GM19099 (cell line): ENCODE measurements around the gene STK36.

ENCODE experiments used
- POLR2A ChIP-seq: IDR thresholded peaks from 3 replicates; pipeline ENCODE4 v1.6.1; 2011; ENCODE audit warnings: low read depth; ENCODE audit not compliant: insufficient read length; ENCODE audit errors: extremely low read depth

The STK36 gene

DNA sequence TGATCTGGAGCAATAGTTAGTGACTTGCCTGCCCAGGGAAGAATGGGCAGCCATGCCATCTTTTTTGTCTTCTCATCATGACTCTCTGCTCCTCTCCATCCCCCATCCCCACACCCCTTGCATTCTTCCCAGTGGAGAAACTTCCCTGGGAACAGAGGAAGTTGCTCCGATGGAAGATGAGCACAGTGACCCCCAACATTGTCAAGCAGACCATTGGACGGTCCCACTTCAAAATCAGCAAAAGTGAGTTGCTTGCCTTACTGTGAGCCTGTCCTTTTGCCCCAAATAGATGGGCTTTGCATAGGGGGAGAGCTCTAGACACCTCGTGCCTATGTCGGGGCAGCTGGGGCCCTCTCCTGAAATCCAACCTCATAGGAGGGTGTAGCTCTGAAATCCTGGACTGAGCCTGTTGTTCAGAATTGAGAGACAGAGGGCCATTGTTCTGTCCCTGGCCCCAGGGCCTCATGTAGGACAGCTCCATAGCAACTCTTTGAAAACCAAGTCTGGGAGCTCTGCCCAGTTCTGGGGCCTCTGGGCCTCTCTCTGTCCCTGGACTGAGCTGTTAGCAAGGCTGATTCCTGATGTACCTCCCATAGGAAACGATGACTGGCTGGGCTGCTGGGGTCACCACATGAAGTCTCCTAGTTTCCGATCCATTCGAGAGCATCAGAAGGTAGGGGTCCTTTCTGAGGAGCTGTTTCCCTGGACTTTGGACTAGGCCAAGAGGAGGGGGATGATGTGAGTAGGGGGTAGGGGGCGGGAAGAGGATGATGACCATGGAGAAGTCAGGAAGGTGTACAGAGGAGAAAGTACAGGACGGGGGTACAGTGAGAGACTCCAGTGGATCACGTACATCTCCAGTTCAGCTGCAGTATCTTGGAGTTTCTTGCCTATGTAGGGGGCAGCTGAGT is 73.9 kb downstream of the STK36 start:
- TF ChIP-seq POLR2A: no peak

- TF ChIP-seq POLR2A: no peak
Observed at GRCh38 chr2:218746470-218746795, 74.5 kb downstream of the STK36 start.

DNA sequence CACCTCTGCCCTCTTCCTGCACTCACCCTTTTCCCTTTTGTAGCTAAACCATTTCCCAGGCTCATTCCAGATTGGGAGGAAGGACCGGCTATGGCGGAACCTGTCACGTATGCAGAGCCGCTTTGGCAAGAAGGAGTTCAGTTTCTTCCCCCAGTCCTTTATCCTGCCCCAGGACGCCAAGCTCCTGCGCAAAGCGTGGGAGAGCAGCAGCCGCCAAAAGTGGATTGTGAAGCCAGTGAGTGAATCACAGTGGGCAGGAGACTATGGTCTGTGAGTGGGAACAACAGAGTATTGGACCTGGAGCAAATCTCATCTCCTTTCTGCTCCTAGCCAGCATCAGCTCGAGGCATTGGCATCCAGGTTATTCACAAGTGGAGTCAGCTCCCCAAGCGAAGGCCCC is 75.1 kb downstream of the STK36 start:
- no peak for TF ChIP-seq POLR2A

DNA sequence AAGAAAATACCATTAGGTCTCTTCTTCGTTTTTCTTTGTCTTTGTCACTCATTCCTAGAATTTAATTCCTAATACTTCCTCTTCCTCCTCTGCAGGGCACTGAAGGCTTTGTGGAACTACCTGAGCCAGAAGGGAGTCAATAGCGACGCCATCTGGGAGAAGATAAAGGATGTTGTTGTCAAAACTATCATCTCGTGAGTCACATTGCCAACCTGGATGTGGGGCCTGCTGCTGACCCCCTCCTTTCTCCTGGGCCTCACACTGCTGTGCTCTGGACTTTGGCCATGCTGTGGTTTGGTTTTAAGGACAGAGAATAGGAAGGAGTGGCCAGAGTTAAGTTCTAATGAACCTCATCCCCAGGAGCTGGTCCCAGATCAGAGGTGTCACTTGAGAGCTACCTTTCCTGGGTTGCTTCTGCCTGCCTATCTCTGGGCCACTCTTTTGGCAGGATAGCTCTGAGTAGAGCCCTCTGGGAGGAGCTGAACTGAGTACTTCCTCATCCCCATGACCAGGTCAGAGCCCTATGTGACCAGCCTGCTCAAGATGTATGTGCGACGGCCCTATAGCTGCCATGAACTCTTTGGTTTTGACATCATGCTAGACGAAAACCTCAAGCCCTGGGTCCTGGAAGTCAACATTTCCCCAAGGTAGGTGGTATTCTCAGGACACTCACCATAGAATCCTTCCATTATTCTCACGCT is 77.0 kb downstream of the STK36 start:
- no peak for TF ChIP-seq POLR2A
